Stimulated activated CD4-positive, alpha-beta T cell treated with anti-CD3 and anti-CD28 coated beads, Interleukin-15, amount 100 ng/mL, for 48 hours (primary cell): ENCODE measurements around the gene SLIT3.
"Not testable (repeated sequence)": the region's sequence is repeated elsewhere in the genome, so short reads cannot be mapped to it uniquely, and the experiment has no call there.

Source experiments
- DNase-seq, 2 donors: peaks; one replicate each; pipeline ENCODE4 v3.0.0-alpha.2; 2020; ENCODE audit warnings: low read depth in 2 of 2

Gene SLIT3

GRCh38 chr5:168647083-168647482 is 653.9 kb downstream of the SLIT3 start:
- no peak for DNase-seq

DNA sequence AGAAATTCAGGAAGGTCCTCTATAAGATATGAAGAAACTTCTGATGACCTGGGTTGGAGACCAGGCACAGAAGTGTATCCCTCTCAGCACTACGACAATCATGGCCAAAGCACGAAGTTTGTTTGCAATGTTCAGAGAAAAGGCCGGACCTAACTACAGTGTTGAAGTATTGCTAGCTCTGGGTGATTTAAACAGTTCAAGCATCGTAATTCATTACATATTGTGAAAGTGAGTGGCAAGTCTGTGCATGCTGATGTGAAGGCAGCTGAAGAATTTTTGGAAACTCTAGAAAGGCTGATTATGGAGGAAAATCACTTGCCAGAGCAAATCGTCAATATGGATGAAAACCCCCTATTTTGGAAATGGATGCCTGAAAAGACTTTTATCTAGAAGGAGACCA is 654.6 kb downstream of the SLIT3 start:
- no peak for DNase-seq

DNA sequence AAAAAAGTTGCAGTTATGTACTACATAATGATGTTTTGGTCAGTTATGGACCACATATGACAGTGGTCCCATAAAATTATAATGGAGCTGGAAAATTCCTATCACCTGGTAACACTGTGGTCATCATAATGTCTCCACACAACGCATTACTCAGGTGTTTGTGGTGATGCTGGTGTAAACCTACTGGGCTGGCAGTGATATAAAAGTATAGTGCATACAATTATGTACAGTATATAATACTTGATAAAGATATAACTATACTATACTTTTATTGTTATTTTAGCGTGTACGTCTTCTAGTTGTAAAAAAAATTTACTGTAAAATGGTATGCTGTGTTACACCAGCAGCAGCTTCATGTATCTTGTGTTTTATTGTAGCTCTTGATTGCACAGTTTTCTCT is 655.7 kb downstream of the SLIT3 start:
- no peak for DNase-seq

DNA sequence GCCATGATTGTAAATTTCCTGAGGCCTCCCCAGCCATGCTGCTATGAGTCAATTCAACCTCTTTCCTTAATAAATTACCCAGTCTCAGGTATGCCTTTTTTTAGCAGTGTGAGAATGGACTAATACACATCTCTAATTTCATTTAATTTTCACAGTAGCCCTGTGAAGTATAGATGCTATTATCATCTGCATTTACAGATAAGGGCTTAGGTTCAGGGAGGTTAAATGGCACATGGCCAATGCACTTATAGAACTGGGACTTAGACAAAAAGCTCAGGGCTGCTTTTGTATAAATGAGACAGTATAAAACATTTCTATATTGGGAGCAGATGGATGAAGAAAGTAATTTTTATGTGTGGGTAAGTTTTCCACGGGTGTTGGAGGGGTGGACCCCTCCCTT is 658.9 kb downstream of the SLIT3 start:
- no peak for DNase-seq

DNA sequence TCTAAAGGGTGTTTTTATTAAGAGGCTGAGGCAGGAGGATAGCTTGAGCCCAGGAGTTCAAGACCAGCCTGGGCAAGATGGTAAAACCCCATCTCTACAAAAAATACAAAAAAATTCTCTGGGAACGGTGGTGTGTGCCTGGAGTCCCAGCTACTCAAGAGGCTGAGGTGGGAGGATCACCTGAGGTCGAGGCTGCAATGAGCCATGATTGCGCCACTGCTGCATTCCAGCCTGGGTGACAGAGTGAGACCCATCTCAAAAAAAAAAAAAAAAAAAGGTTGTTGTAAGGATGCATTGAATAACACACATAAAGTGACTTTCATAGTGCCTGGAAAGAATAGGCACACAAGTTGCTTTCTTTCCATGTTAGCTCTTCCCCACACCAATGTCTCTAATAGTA is 662.1 kb downstream of the SLIT3 start:
- not testable (repeated sequence) for DNase-seq

DNA sequence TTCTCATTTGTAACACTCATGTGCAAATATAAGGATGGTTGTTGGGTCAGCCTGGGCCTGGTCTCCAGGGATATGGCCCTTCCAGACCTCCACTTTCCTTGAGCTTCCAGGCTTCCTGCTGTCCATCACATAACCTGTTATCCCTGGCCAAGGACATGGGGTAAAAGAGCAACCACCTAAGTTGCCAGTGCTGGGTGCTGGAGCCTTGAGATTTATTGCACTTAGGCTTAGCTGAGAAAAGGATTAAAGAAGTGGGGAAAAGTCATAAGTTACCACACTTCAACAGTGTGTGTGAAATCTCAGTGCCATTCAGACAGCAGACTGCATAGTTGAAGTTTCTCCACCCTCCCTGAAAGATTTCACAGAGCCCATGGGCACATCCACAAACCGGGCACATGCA is 663.1 kb downstream of the SLIT3 start:
- DNase-seq: no peak

GRCh38 chr5:168637281-168637680 is 663.7 kb downstream of the SLIT3 start:
- no peak for DNase-seq

GRCh38 chr5:168630958-168631357 is 670.0 kb downstream of the SLIT3 start:
- DNase-seq: not testable (repeated sequence)

DNA sequence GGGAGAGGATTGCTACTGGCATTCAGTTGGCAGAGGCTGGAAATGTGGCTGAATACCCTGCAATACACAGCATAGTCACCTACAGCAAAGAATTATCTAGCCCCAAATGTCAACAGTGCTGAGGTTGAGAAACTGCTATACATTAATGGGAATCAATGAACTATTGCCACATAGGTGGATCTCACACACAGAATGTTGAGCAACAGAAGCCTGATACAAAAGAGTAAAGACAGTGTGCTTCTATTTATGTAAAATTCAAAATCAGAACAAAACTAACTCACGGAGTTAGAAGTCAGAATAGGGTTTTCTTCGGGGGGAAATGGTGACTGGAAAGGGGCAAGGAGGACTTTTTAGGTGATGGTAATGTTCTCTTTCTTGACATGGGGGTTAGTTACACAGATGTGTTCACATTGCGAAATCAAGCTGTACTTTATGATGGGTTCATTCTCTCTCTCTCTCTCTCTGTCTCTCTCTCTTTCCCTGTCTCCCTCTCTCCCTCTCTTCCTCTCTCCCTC is 676.0 kb downstream of the SLIT3 start:
- no peak for DNase-seq

DNA sequence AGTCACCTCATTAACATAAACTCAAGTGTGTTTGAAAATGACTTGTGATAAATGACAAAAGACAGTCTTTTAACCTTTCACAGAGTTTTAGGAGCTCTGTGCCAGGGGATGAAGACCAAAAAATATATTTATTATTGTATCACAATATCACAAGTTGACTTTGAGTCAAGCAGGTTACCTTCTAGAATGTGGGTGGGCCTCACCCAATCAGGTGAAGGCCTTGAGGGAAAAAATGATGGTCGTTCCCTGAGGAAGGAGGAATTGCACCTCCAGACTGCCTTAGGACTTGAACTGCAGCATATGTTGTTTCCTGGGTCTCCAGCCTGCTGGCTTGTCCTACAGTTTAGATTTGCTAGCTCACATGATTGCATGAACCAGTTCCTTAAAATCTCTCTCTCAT is 680.1 kb downstream of the SLIT3 start:
- DNase-seq: no peak

DNA sequence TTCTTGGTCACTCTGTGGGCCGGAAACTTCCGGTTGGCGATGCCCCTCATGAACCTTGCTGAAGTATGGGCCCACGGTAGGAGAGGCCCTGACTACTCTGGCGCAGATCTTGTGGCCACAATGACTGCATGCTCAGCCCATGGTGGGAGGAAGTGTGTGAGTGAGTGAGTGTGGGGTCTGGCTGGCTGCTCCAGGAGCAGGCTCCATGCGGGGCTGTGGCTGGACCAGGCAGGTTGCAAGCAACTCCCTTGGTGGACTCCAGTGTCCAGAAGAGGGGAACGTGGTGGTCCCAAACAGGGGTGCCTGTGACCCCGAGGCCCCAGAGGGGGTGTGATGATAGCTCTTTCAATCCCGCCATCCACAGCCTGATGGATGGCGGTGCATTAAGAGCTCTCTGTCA is 686.3 kb downstream of the SLIT3 start:
- no peak for DNase-seq

DNA sequence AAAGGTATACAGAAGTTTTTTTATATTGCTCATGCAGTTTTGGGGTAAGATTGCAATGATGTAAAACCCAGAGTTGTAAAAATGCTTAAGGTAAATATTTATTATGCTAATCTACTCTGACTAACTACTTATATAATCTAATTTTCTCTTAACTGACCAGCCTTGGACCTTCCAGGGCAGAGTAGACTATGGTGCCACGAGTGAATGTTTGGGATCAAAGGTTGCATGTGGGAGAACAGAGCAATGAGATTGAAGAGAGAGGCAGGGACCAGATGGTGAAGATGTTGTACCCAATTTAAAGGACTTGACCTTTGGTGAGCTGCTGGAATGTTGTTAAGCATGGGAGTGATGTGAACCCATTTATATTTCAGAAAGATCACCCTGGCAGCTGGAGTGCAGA is 686.9 kb downstream of the SLIT3 start:
- no peak for DNase-seq

GRCh38 chr5:168613396-168613795 is 687.5 kb downstream of the SLIT3 start:
- DNase-seq: no peak

DNA sequence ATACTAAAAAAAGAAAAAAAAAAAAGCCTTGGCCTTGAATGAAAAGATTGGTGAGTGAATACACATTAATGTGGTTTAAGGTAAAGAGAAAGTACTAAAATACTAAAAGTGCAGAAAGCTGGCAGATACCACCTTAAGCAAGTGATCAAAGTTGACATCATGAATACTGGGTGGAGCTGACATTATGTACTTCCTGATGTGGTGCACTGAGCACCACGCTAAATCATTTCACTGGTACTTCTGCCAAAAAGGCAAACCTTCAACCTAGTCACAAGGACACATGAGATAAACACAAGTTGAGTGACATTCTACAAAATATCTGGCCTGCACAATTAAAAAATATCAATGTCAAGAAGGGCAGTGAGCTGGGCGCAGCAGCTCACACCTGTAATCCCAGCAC is 687.9 kb downstream of the SLIT3 start:
- DNase-seq: no peak

DNA sequence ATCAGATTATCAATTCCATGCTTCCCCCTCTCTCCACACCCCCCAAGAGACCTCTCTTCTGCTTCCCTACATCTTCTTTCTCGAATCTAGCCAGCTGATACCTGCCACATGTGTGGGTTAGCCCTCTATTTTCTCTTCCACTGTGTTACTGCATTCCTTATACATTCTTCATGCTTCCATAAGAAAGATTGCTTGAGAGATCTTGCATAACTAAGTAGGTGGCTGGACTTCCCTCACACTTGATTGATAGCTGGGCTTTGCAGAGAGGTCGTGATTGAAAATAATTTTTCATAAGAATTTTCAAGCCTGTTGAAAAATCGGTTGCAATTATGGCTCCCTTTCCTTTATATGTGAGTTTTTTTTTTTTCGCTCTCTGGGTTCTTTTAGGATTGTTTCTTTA is 688.8 kb downstream of the SLIT3 start:
- no peak for DNase-seq
